ENCODE data around the gene HPD. TPM values are rescaled to one million over a fixed set of nuclear protein-coding genes. Genes with fewer than 3 reads are reported as not detected.
"Not testable (repeated sequence)": the region's sequence is repeated elsewhere in the genome, so short reads cannot be mapped to it uniquely, and the experiment has no call there.

Gene HPD
- polyA plus RNA-seq, 1 of the 3 experiments (the other 2 are of a cell fraction), result 1.9 TPM

- no peaks in the 10 kb centered on the region for H4K20me1 ChIP-seq (ENCODE audit: insufficient read depth)
- peak overlapping the region; percentile 44; the same call in 1 of the 2 replicates for H2AFZ ChIP-seq (ENCODE audit: low read depth)
- H3K4me1 ChIP-seq (ENCODE audit: control insufficient read depth in 1 of 2, insufficient read depth in 2 of 2, low read depth in 1 of 2, low read length in 1 of 2), result peaks cover 7 to 15% of the 10 kb centered on the region in 2 experiments; a peak in 3 of 4 replicates
- no peaks in the 10 kb centered on the region for H3K79me2 ChIP-seq (ENCODE audit: insufficient read depth)
- CTCF ChIA-PET, result interaction anchor here (1.4 kb wide), 1 partner anchor 64 kb away, joined by 4 read pairs; no protein-coding TSS in a partner anchor
- no peaks in the 10 kb centered on the region for H3K36me3 ChIP-seq (replicated peaks in 1 of 2; ENCODE audit: control insufficient read depth in 1 of 2, insufficient read depth in 2 of 2, low read length in 1 of 2)
- peak overlapping the region; percentile 22; the same call in 1 of the 2 replicates for H3K4me2 ChIP-seq
- H3K27ac ChIP-seq (ENCODE audit: low read depth in 2 of 2, low read length in 1 of 2), result peak overlapping the region; percentile 36 to 78; a peak in 3 of 4 replicates
- H3K9ac ChIP-seq, result peak overlapping the region; percentile 1; the same call in 1 of the 2 replicates
- no peak for DNase-seq
- H3K27me3 ChIP-seq (ENCODE audit: insufficient read depth), result no peaks in the 10 kb centered on the region
- POLR2A ChIA-PET, result no interaction called here
- TF ChIP-seq TEAD4 (IDR thresholded peaks at IDR 0.05; ENCODE audit: borderline replicate concordance, insufficient read depth) (no peak), SMC3 (IDR thresholded peaks at IDR 0.05; ENCODE audit: low read depth, low read length) (no peak), FOXJ3 (CRISPR knock-in tag; IDR thresholded peaks at IDR 0.05) (no peak), SIN3A (IDR thresholded peaks at IDR 0.05; ENCODE audit: borderline replicate concordance, low read depth, low read length) (no peak), MEF2A (IDR thresholded peaks at IDR 0.05; ENCODE audit: borderline replicate concordance, low read depth) (no peak), EZH2phosphoT487 (IDR thresholded peaks at IDR 0.05; ENCODE audit: borderline replicate concordance, low read depth) (no peak), ELF1 (IDR thresholded peaks at IDR 0.05) (no peak), RAD21 (IDR thresholded peaks at IDR 0.05; ENCODE audit: low read length) (no peak), ZBTB33 (IDR thresholded peaks at IDR 0.05; ENCODE audit: borderline replicate concordance, low read depth) (no peak), CHD2 (IDR thresholded peaks at IDR 0.05; ENCODE audit: low read length, partially characterized antibody) (no peak), MXI1 (IDR thresholded peaks at IDR 0.05; ENCODE audit: low read depth, low read length) (no peak), GATA2 (CRISPR knock-in tag; IDR thresholded peaks at IDR 0.05) (no peak)
- no peaks in the 10 kb centered on the region for H3K9me2 ChIP-seq
- H3K4me3 ChIP-seq (ENCODE audit: low read depth in 2 of 2, low read length in 1 of 2), result no peak overlapping the region
- H3F3A ChIP-seq (replicated peaks; ENCODE audit: insufficient read depth), result peaks cover 27% of the 10 kb centered on the region
- no peaks in the 10 kb centered on the region for H3K9me3 ChIP-seq
- WGBS (ENCODE audit: low lambda C conversion rate), result 87% methylated on average over 10 of the region's 10 CpGs
These were observed 369 bp downstream of the HPD start for GRCh38 chr12:121858318-121858661.

- 91% methylated on average over 11 of the region's 11 CpGs for WGBS (ENCODE audit: low lambda C conversion rate)
- H4K20me1 ChIP-seq (ENCODE audit: insufficient read depth), result no peaks in the 10 kb centered on the region
- POLR2A ChIA-PET, result interaction anchor here (0.5 kb wide), 1 partner anchor 47 kb away, joined by 3 read pairs; no protein-coding TSS in a partner anchor
- H3K27me3 ChIP-seq (ENCODE audit: insufficient read depth), result no peaks in the 10 kb centered on the region
- no peaks in the 10 kb centered on the region for H3K36me3 ChIP-seq (replicated peaks in 1 of 2; ENCODE audit: control insufficient read depth in 1 of 2, insufficient read depth in 2 of 2, low read length in 1 of 2)
- H3F3A ChIP-seq (replicated peaks; ENCODE audit: insufficient read depth), result peaks cover 27% of the 10 kb centered on the region
- H3K27ac ChIP-seq (ENCODE audit: low read depth in 2 of 2, low read length in 1 of 2), result peak overlapping the region in 1 of 2 experiments; percentile 78; a peak in 1 of 4 replicates
- H3K4me2 ChIP-seq, result no peak overlapping the region
- H3K4me3 ChIP-seq (ENCODE audit: low read depth in 2 of 2, low read length in 1 of 2), result no peak overlapping the region
- no peak for DNase-seq
- TF ChIP-seq, protein P1, sequence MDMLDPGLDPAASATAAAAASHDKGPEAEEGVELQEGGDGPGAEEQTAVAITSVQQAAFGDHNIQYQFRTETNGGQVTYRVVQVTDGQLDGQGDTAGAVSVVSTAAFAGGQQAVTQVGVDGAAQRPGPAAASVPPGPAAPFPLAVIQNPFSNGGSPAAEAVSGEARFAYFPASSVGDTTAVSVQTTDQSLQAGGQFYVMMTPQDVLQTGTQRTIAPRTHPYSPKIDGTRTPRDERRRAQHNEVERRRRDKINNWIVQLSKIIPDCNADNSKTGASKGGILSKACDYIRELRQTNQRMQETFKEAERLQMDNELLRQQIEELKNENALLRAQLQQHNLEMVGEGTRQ (IDR thresholded peaks at IDR 0.05; ENCODE audit: borderline replicate concordance, low read depth, low read length), result no peak
- TF ChIP-seq MEF2A (IDR thresholded peaks at IDR 0.05; ENCODE audit: borderline replicate concordance, low read depth), result no peak
- no peaks in the 10 kb centered on the region for H3K9me2 ChIP-seq
- H3K9ac ChIP-seq, result no peak overlapping the region
- H3K4me1 ChIP-seq (ENCODE audit: control insufficient read depth in 1 of 2, insufficient read depth in 2 of 2, low read depth in 1 of 2, low read length in 1 of 2), result peaks cover 7 to 15% of the 10 kb centered on the region in 2 experiments; a peak in 3 of 4 replicates
- no peaks in the 10 kb centered on the region for H3K79me2 ChIP-seq (ENCODE audit: insufficient read depth)
- CTCF ChIA-PET, result interaction anchor here (1.0 to 1.3 kb wide), 2 partner anchors 46 to 63 kb away, joined by 4 read pairs; no protein-coding TSS in a partner anchor
- H2AFZ ChIP-seq (ENCODE audit: low read depth), result no peak overlapping the region
- H3K9me3 ChIP-seq, result no peaks in the 10 kb centered on the region
These were observed 1.1 kb downstream of the HPD start for GRCh38 chr12:121857322-121858246.

DNA sequence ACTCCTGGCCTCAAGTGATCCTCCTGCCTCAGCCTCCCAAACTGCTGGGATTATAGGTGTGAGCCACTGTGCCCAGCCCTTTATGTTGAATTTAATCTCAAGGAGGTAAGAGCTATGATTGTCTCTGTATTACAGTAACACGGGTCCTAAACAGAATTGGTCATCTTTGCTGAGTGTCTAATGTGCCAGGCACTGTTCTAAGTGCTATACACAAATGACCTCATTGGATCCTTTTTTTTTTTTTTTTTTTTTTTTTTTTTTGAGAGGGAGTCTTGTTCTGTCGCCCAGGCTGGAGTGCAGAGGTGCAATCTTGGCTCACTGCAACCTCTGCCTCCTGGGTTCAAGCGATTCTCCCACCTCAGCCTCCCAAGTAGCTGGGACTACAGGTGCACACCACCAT, 6.3 kb downstream of the HPD start:
- H3K4me2 ChIP-seq; H3F3A ChIP-seq (replicated peaks; ENCODE audit: insufficient read depth); H3K9ac ChIP-seq; POLR2A ChIA-PET; H3K79me2 ChIP-seq (ENCODE audit: insufficient read depth); H3K27ac ChIP-seq (ENCODE audit: low read depth in 2 of 2, low read length in 1 of 2); H3K9me2 ChIP-seq; H3K36me3 ChIP-seq (replicated peaks in 1 of 2; ENCODE audit: control insufficient read depth in 1 of 2, insufficient read depth in 2 of 2, low read length in 1 of 2); H2AFZ ChIP-seq (ENCODE audit: low read depth); H3K27me3 ChIP-seq (ENCODE audit: insufficient read depth); DNase-seq; H3K4me1 ChIP-seq (ENCODE audit: control insufficient read depth in 1 of 2, insufficient read depth in 2 of 2, low read depth in 1 of 2, low read length in 1 of 2); H3K4me3 ChIP-seq (ENCODE audit: low read depth in 2 of 2, low read length in 1 of 2); H3K9me3 ChIP-seq; H4K20me1 ChIP-seq (ENCODE audit: insufficient read depth): not testable (repeated sequence)
- WGBS (ENCODE audit: low lambda C conversion rate), result 75% methylated on average over 3 of the region's 3 CpGs
- CTCF ChIA-PET, result interaction anchor here (0.8 to 0.9 kb wide), 2 partner anchors 28 to 57 kb away, joined by 3 read pairs; no protein-coding TSS in a partner anchor
